Hepatocyte (in vitro differentiated cells): ENCODE results near the gene NOSTRIN. TPM values are rescaled to one million over a fixed set of nuclear protein-coding genes. Genes with fewer than 3 reads are reported as not detected.
"Not testable (repeated sequence)": the region's sequence is repeated elsewhere in the genome, so short reads cannot be mapped to it uniquely, and the experiment has no call there.

Source experiments
- DNase-seq: peaks from one replicate; pipeline ENCODE4 v3.0.0-alpha.2; 2016; ENCODE audit warnings: low spot score
- H2AFZ ChIP-seq: fragments of 200-600 bp; sonication (generic); 2 replicates; pipeline ENCODE4 v1.6.0; 2016; ENCODE audit warnings: antibody characterized with exemption, mild to moderate bottlenecking
- H3K27ac ChIP-seq: fragments of 200-600 bp; sonication (generic); 2 replicates; pipeline ENCODE4 v1.5.1; 2016; ENCODE audit warnings: mild to moderate bottlenecking
- H3K27me3 ChIP-seq: fragments of 200-600 bp; sonication (generic); 2 replicates; pipeline ENCODE4 v1.6.1; 2016
- H3K36me3 ChIP-seq: fragments of 200-600 bp; sonication (generic); replicated peaks from 2 replicates; pipeline ENCODE4 v1.5.1; 2016; ENCODE audit warnings: low read depth; ENCODE audit not compliant: insufficient read depth
- H3K4me1 ChIP-seq: fragments of 200-600 bp; sonication (generic); 2 replicates; pipeline ENCODE4 v1.5.1; 2016; ENCODE audit warnings: mild to moderate bottlenecking, moderate library complexity; ENCODE audit not compliant: insufficient read depth
- H3K4me2 ChIP-seq: fragments of 200-600 bp; sonication (generic); 2 replicates; pipeline ENCODE4 v1.6.0; 2016
- H3K4me3 ChIP-seq: fragments of 200-600 bp; sonication (generic); 2 replicates; pipeline ENCODE4 v1.5.1; 2016; ENCODE audit warnings: mild to moderate bottlenecking
- H3K79me2 ChIP-seq: fragments of 200-600 bp; sonication (generic); 2 replicates; pipeline ENCODE4 v1.6.0; 2017; ENCODE audit warnings: mild to moderate bottlenecking
- H3K9me2 ChIP-seq: fragments of 200-600 bp; sonication (generic); replicated peaks from 2 replicates; pipeline ENCODE4 v1.6.0; 2017; ENCODE audit warnings: mild to moderate bottlenecking; ENCODE audit not compliant: insufficient read depth
- H3K9me3 ChIP-seq: fragments of 200-600 bp; sonication (generic); 2 replicates; pipeline ENCODE4 v1.5.1; 2016; ENCODE audit warnings: low read depth, mild to moderate bottlenecking
- H4K20me1 ChIP-seq: fragments of 200-600 bp; sonication (generic); 2 replicates; pipeline ENCODE4 v1.6.0; 2016; ENCODE audit warnings: mild to moderate bottlenecking; ENCODE audit not compliant: insufficient read depth, poor library complexity, severe bottlenecking
- CTCF ChIP-seq: fragments of 200-600 bp; sonication (generic); IDR thresholded peaks from 2 replicates; pipeline ENCODE4 v1.5.1; 2016; ENCODE audit warnings: antibody characterized with exemption, mild to moderate bottlenecking; ENCODE audit not compliant: poor library complexity
- EZH2 ChIP-seq: fragments of 200-600 bp; sonication (generic); IDR thresholded peaks from 2 replicates; pipeline ENCODE4 v1.6.1; 2016; ENCODE audit warnings: antibody characterized with exemption, mild to moderate bottlenecking, borderline replicate concordance
- EZH2phosphoT487 ChIP-seq: fragments of 200-600 bp; sonication (generic); IDR thresholded peaks from one replicate; pipeline ENCODE4 v1.6.1; 2018; ENCODE audit warnings: antibody characterized with exemption, mild to moderate bottlenecking, low read depth, moderate library complexity; ENCODE audit not compliant: unreplicated experiment, severe bottlenecking
- WGBS: methylation state at CpG from one replicate; pipeline ENCODE4 v1.1.6; 2016; ENCODE audit warnings: low lambda C conversion rate; ENCODE audit errors: missing lambda C conversion rate; 5-methylcytosine and 5-hydroxymethylcytosine counted together
- polyA plus RNA-seq: library from polyadenylated mRNA; unstranded; fragments of >200 nt; fragmentation: Nextera tagmentation; extraction: Ambion mirVana; gene quantifications from 2 replicates; pipeline ENCODE4 v1.2.1, GENCODE V29; 2016
- total RNA-seq: library from RNA; depleted of rRNA; stranded (reverse); fragments of >200 nt; gene quantifications from 2 replicates; pipeline ENCODE4 v1.2.3, GENCODE V29; 2014

NOSTRIN gene
- total and polyA plus RNA-seq, 2 experiments from 2014 or later: 10.1 to 10.7 TPM

GRCh38 chr2:168874368-168875054 is 72.1 kb downstream of the NOSTRIN start:
- Histone ChIP-seq H3K4me2 (no peak overlapping the region), H2AFZ (no peak overlapping the region), H3K4me3 (no peak overlapping the region), H3K27me3 (no peaks in the 10 kb centered on the region), H3K4me1 (no peaks in the 10 kb centered on the region), H3K9me3 (no peaks in the 10 kb centered on the region), H3K36me3 (no peaks in the 10 kb centered on the region), H3K9me2 (no peaks in the 10 kb centered on the region), H3K27ac (no peak overlapping the region), H3K79me2 (no peaks in the 10 kb centered on the region), H4K20me1 (no peaks in the 10 kb centered on the region)
- TF ChIP-seq EZH2 (no peak), CTCF (no peak), EZH2phosphoT487 (no peak)
- 97% methylated on average over 6 of the region's 6 CpGs for WGBS
- DNase-seq: no peak

DNA sequence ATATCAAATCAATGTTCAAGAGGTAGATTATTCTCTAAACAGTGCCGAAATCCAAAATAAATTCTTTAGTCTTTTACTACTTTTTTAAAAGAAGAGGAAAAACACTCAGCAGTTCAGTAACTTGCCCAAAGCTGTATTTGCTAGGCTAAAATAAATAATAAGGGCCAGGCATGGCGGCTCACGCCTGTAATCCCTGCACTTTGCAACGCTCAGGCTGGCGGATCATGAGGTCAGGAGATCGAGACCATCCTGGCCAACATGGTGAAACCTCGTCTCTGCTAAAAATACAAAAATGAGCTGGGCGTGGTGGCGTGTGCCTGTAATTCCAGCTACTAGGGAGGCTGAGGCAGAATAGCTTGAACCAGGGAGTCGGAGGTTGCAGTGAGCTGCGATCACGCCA is 79.7 kb downstream of the NOSTRIN start:
- H3K4me2 ChIP-seq, H3K79me2 ChIP-seq, H3K9me2 ChIP-seq, H3K4me1 ChIP-seq, H3K36me3 ChIP-seq, DNase-seq, H2AFZ ChIP-seq, H3K9me3 ChIP-seq, H4K20me1 ChIP-seq, H3K27ac ChIP-seq, H3K4me3 ChIP-seq, H3K27me3 ChIP-seq: not testable (repeated sequence)
- 98% methylated on average over 12 of the region's 12 CpGs for WGBS

GRCh38 chr2:168884975-168885374 is 82.5 kb downstream of the NOSTRIN start:
- 100% methylated on average over 1 of the region's 1 CpG for WGBS
- H3K9me3 ChIP-seq: no peaks in the 10 kb centered on the region
- H3K9me2 ChIP-seq: no peaks in the 10 kb centered on the region
- H3K4me3 ChIP-seq: no peak overlapping the region
- H4K20me1 ChIP-seq: no peaks in the 10 kb centered on the region
- no peaks in the 10 kb centered on the region for H3K36me3 ChIP-seq
- no peaks in the 10 kb centered on the region for H3K27me3 ChIP-seq
- H3K27ac ChIP-seq: no peak overlapping the region
- H3K4me2 ChIP-seq: no peak overlapping the region
- H3K4me1 ChIP-seq: no peaks in the 10 kb centered on the region
- H2AFZ ChIP-seq: no peak overlapping the region
- peaks cover 9% of the 10 kb centered on the region for H3K79me2 ChIP-seq
- no peak for DNase-seq
- TF ChIP-seq EZH2: no peak
- no peak for TF ChIP-seq CTCF
- no peak for TF ChIP-seq EZH2phosphoT487

- Histone ChIP-seq H3K27ac (no peak overlapping the region), H3K79me2 (peaks cover 9% of the 10 kb centered on the region), H3K9me3 (no peaks in the 10 kb centered on the region), H3K27me3 (no peaks in the 10 kb centered on the region), H3K4me3 (peak overlapping the region; percentile 32), H3K4me2 (peak overlapping the region; percentile 72), H3K36me3 (no peaks in the 10 kb centered on the region), H3K4me1 (no peaks in the 10 kb centered on the region), H4K20me1 (no peaks in the 10 kb centered on the region), H2AFZ (peak overlapping the region; percentile 33), H3K9me2 (no peaks in the 10 kb centered on the region)
- no peak for DNase-seq
- no peak for TF ChIP-seq CTCF
- TF ChIP-seq EZH2: no peak
- no peak for TF ChIP-seq EZH2phosphoT487
- 24% methylated on average over 3 of the region's 3 CpGs for WGBS
Measured at GRCh38 chr2:168889635-168890005, 87.2 kb downstream of the NOSTRIN start.
